Peyer's patch (tissue), 4 donors: ENCODE measurements around the gene SMAD5.

Source experiments
- POLR2A ChIP-seq, 2 donors: fragments of 450-650 bp; IDR thresholded peaks; one replicate each; pipeline ENCODE4 v1.5.1; 2017; ENCODE audit warnings: antibody characterized with exemption in 2 of 2, mild to moderate bottlenecking in 2 of 2, moderate library complexity in 2 of 2
- TF ChIP-seq, protein P1 (sequence below), 6 experiments: fragments of 450-650 bp in 4 of 6; fragments of 200-600 bp in 2 of 6; sonication (generic) in 1 of 6; IDR thresholded peaks; one replicate each; pipeline ENCODE4 v1.5.1; 2017 to 2019; ENCODE audit warnings: antibody characterized with exemption in 6 of 6, mild to moderate bottlenecking in 3 of 6, moderate library complexity in 1 of 6

DNA sequence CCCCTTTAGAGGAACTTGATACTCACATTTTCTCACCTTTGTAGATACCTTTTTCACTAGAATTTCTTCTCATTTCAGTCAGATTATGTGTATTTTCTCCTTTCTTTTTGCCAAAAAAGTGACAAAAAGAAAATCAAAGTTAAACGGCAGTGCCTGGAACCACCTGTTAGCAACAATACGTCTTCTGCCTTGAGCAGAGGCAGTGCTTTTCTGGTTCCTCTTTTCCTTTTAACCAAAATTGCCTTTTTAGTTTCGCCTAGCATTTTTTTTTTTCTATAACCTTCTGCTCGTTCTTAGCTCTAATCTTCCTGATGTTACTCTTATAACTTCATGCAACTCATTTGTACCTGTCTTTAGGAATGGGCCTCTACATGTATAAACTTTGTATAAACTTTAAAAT lies 34.3 kb downstream of the SMAD5 start:
- TF ChIP-seq, protein P1, sequence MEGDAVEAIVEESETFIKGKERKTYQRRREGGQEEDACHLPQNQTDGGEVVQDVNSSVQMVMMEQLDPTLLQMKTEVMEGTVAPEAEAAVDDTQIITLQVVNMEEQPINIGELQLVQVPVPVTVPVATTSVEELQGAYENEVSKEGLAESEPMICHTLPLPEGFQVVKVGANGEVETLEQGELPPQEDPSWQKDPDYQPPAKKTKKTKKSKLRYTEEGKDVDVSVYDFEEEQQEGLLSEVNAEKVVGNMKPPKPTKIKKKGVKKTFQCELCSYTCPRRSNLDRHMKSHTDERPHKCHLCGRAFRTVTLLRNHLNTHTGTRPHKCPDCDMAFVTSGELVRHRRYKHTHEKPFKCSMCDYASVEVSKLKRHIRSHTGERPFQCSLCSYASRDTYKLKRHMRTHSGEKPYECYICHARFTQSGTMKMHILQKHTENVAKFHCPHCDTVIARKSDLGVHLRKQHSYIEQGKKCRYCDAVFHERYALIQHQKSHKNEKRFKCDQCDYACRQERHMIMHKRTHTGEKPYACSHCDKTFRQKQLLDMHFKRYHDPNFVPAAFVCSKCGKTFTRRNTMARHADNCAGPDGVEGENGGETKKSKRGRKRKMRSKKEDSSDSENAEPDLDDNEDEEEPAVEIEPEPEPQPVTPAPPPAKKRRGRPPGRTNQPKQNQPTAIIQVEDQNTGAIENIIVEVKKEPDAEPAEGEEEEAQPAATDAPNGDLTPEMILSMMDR (IDR thresholded peaks at IDR 0.05), result no peak
- no peak for TF ChIP-seq POLR2A (IDR thresholded peaks at IDR 0.05)
